HPDE6-E6E7 (cell line): ENCODE results near the gene VAV2.
"Not testable (repeated sequence)": the region's sequence is repeated elsewhere in the genome, so short reads cannot be mapped to it uniquely, and the experiment has no call there.

Source experiments
- DNase-seq: peaks from one replicate; pipeline ENCODE4 v3.0.0; 2011; ENCODE audit warnings: missing footprints; ENCODE audit errors: extremely low spot score

Gene VAV2

DNA sequence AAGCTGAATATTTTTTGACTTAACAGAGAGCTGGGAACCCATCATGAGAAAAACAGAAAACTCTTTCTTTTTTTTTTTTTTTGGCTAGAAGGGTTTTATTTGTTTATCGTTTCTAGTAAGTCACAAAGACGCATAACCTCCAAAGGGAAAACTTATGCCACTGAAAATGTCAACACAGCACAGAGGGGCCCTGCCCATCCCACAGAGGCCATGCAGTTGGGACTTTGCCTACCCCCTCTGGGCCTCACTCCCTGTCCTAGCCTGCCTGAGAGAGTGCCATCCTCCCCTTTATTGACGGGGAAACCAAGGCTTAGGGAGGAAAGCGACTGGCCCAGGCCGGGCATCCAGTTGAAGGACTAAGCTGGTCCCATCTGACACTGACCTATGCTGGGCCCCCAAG lies 74.7 kb downstream of the VAV2 start:
- DNase-seq, result no peak

DNA sequence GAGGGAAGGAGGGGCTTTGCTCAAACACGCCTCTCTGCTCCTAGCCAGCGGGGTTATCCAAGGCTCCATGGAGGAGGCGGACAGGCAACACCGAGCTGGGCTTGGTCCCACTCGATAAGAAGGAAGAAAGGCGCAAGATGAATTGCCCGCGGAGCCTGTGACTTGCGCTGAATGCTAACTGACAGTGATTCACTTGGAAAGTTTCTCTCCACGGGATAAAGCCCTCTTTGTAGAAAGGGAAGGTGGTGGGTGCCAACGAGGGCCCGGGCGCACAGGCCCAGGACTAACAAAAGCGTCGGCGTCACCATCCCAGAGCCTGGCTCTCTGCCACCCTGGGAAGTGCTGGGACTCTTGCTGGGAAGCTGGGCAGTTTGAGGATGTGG lies 76.0 kb downstream of the VAV2 start:
- no peak for DNase-seq

DNA sequence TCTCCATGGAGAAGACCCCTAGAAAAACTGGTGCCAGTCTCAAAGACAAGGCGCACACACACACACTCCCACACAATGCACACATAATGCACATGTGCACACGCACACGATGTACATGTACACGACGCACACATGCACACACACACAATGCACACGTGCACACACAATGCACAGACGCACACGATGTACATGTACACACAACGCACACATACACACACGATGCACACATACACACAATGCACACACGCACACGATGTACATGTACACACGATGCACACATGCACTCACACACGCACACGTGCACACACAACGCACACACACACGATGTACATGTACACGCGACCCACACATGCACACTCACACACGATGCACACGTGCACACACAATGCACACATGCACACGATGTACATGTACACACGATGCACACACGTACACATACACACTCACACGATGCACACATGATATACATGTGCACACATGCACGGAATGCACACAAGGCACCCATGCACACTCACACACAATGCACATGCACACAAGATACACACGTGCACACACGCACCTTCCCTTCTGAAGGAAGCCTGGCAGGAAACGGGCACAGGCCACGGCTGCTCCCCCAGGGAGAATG lies 76.5 kb downstream of the VAV2 start:
- no peak for DNase-seq

DNA sequence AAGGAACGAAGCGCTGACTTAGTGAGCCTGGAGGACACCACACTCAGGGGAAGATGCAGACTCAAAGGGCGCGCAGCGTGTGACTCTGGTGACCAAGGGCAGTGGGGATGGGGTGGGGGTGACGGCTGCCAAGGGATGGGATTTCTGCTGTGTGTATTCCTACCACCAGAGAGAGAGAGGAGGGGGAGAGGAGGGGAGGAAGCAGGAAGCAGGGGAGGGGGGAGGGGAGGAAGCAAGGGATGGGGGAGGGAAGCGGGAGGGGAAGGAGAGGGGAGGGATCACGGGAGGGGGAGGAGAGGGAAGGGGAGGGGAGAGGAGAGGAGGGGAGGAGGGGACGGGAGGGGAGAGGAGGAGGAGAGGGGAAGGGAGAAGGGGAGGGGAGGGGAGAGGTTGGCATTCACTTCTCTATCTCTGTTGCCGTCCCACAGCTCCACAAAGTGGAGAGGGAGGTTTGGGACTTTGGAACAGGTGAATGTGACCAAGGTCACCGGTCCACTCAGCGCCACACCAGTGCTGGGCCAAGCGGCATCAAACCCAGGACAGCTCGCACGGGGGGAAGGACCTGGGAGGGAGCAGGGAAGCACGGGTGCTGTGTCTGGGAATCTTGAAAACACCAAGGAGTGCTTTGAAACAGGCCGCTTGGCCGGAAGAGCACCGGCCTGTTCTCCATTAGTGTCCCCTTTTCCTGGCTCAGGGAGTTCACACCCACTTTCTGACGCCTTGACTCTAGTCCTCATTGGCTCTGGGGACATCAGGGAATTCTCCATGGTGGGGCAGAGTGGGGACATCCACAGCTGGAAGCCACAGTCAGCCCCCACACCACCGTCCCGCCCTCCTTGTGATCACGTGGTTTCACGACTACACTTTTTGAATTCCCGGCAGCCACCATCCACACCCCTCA lies 77.4 kb downstream of the VAV2 start:
- DNase-seq, result no peak

DNA sequence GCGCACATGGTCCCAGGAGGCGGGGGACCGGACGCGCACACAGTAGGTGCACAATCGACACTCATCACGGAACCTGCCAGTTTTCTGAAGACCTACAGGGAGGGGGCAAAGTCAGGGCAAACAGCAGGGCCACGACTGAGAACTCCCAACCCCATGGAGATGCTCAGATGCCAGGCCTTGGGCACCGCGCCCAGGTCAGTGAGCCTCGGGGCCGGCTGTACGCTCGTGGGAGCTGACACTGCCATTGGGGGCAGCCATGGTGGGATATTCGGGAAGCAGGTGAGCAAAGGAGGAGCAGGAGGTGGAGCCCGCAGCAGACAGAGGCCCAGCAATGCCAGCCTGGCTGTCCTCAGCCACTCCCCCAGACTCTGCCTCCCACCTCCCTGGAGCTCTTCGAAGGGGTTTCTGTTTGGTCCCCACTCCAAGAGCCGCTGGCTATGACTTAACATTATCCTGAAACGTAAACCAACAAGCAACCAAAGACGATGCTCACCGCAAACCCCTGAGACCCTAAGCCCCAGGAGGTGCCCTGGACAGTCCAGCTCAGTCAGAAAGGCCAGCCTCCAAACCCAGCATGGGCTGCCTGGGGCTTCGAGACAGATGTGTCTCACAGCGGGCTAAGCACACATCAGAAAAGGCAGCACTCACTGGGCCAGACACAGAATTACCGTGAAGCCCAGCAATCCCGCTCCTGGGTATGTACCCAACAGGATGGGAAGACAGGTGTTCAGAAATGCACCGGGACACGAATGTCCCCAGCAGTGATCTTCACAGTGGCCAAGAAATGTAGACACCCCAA lies 78.4 kb downstream of the VAV2 start:
- DNase-seq, result no peak

DNA sequence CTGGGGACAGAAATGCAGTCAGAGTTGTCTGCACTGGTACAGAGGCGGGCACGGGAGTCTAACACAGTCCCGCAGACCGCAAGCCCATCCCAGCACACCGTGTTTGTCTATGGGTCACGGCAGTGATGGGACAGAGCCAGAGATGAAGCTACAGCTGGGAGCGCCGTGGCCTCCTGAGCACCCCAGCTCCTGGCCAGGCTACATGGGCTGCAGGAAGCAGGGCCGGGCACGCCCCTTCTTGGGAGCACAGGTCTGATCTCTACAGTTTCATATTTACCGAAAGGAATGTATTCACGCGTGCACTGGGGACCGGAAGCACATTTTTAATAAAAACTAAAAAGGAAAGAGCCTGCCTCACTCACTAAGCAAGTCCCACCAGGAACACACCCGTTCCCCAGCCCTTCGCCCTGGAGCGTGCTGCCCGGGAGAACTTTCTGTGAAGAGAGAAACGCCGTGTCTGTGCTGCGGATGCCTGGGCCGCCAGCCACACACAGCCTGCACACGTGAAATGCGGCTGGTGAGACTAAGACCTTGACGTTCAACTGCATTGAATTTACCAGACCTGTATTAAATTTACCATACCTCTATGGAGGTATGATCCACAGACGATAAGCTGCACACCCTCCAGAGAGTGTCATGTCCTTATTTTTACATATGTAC lies 81.1 kb downstream of the VAV2 start:
- DNase-seq, result no peak

DNA sequence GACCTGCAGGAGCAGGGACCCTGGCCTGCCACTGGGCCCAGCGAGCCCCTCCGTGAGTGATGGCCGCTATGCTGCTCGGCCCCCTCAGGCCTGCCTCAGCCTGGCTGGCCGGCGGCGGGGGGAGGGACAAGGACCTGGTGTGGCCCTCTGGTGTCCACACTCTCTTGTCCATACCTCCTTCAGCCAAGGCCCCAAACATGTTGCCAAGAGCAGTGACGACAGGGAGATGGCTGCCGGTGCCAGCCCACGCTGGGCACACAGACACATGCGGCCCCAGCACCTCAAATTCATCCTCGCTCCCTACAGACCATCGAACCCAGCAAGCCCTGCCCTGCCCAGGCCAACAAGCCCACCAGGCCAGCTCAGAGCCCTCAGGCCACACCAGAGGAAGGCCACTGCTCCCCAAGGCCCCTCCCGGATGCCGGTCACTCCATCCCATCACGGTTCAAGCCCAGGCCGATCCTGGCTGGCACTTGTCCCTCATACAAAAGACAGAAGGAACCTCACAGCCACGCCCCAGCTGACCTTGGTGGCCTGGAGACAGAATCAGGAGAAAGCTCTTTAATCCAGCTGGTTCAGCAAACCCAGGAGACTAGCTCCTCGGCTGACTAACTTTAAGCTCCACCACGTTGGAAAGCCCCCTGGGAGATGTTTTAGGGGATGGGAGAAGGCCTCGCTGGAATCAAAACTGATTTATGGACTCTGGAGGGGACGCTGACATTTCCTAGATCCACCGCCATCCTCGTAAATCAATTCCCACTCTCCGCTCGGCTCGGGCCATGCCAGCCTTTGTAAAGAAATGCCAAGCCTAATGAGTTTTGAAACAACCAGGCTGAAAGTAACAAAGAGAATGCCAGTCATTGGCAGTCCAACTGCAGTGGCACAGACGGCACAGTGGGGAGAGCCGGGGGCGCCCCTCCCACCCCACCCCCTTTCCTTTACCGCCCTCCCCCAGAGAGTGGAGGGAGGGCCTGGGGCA lies 84.9 kb downstream of the VAV2 start:
- no peak for DNase-seq

DNA sequence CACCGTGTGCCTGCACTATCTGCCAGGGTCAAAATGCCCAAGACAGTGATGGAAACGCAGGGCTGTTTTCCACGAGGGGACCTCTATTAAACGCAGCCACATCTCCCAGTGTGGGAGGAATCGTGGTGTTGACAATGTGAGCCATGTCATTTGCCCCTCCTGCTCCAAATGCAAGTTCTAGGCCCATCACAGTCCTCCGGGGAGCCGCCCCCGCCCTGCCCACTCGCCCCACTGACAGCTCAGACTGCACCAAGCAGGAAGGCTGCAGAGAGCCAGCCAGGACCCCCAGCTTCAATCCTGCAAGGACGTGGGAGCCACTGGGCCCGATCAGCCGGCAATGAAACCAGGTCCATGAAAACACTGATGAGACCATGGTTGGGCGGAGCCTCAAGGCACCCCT lies 85.9 kb downstream of the VAV2 start:
- DNase-seq, result no peak

DNA sequence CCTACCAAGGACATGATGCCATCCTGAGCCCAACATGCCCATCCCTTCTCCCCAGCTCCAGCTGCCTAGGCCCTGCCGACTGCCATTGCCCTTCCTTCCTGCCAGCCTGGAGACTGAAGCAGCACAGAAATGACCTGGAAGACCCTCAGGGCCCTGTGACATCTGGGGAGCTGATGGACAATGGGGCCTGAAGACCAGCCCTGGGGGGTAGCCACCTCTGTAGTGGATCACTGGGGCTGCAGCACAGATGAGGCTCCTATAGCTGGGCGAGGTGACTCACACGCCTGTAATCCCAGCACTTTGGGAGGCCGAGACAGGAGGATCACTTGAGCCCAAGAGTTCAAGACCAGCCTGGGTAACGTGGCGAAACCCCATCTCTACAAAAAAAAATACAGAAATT lies 86.6 kb downstream of the VAV2 start:
- no peak for DNase-seq

DNA sequence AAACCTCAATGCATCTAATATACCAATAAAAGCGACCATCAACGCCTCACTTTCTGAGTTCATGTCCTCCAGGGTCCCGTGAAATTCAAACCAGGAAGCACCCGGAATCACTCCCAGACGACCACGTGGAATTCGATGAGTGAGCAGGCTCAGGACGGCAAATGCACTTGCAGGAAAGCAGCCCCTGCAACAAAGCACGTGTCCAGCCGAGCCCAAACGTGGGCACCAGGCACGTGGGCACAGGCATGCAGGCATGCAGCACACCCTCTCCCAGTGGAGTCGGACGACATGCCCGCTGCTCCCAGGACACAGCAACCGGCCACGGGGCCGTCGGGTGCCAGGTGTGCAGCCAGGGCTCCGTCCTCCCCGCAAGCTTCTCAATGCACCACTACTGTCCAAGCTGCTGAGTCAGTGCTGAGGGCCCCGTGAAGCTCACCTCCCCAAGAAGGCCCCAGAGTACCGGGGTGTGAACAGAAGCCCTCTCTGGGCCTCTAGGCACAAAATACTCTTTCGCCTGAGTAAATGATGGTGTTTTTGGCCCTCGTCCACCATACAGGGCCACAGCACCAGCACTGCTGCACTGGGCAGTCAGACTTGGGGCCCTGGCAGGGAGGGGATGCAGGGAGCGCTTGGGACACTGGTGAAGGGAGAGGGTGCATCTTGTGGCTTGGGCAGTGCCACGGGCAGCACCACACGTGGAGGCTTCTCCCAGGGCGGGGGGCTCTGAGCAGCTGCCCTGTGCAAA lies 87.6 kb downstream of the VAV2 start:
- DNase-seq, result no peak

DNA sequence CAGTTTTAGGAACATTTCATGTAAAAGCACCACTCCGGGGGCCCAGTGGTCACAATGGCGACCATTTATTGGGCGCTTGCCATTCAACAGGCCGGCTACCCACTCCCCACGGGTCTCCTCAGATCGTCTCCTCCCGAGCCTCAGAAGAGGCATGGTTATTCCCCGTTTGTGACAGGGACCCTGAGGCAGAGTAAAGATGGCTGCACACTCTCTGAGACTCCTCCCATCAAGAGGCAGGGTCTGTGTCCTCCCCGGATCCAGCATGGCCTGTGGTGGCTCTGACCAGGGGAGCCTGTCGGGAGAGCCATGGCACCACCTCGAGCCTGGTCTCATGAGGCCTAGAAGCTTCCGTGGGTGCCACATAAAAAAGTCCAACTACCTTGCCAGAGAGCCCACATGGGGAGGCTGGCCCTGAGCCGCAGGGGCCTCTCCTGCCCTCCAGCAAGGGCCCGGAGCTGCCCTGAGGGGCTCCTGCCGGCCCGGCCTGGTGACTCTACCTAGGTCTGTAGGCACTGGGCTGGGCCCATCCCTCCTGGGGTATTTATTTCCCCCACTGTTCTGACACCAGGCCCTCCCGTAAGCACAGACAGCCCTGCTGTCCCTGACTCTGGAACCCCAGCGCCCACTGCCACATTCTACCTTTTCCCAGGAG lies 90.8 kb downstream of the VAV2 start:
- no peak for DNase-seq

DNA sequence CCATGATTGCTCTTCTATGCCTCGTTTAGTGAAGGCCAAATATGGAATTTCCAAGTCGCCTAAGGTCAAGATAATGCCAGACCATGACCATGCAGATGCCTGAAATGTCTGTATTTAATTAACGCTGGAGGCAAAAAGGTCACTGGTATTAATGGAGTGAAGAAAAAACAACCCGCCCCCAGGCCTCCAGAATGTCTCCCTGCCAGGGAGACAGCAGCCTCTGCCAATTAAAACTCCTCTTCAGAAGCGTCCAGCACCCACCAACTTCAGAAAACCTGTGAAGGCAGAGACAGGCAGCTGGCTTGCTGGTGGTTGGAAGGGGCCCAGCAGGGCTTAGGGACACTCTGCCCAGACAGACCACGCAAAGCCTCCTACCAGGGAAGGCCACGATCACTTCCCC lies 94.4 kb downstream of the VAV2 start:
- DNase-seq, result no peak

DNA sequence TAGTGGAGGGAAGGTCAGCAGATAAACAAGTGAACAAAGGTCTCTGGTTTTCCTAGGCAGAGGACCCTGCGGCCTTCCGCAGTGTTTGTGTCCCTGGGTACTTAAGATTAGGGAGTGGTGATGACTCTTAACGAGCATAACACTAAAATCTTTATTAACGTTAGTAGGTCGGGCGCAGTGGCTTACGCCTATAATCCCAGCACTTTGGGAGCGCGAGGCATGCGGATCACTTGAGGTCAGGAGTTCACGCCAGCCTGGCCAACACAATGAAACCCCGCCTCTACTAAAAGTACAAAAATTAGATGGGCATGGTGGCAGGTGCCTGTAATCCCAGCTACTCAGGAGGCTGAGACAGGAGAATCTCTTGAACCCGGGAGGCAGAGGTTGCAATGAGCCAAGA lies 96.1 kb downstream of the VAV2 start:
- DNase-seq, result not testable (repeated sequence)

DNA sequence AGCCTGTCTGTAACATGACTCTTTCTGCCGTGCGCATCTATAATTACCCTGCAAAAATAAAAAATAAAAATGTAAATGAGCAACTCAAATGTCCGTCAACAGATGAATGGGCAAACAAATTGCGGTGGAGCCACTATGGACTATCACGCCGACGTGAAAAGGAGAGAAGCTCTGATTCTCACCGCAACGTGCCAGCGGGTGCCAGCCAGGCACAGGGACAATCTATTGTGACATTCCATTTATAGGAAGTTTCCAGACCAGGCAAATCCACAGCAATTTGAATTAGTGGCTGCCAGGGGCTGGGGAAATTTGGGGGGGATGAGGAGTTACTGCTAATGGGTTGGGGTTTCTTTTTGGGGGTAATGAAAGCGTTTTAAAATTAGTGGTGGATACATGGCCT lies 96.8 kb downstream of the VAV2 start:
- DNase-seq, result no peak

DNA sequence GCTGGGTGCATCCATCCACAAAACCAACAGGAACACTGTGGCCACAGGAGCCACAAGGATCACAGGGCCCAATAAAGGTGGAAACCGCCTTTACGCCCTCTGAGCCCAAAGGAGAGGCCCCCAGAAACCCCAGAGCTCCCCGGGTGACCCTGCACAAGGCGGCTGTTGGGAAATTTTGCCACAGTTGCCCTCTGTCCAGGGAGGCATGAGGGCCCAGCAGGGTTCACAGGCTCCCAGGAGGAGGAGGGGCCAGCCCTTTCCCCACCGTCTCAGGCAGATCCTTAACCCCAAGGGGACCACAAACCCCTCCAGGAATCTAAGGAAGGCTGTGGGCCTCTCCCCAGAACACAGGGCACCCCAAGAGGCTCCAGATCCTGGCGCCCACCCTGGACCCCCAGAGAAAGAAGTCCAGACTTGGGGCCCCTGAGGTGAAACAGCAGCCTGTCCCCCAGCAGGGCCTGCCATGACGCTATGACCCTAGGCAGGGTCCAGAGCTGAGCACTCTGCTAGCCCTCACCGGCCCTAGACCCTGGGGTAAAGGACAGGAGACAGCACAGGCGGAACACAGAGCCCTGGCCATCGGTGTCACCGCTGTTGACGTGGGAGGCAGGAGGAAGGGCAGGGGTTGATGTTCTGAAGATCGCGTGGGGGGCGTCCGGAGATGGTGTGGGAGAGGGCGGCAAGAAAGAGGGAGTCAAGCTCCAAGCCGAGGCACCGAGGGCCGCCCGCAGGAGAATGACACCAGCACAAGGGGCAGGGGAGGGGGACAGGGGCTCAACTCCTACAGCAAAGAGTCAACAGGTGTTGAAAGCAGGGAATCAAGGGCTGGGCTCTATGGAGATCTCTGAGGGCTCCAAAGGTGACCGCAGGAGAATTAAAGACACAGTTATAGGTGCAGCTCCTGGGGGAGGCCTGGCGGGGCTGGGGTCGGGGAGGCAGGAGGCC lies 97.5 kb downstream of the VAV2 start:
- no peak for DNase-seq

DNA sequence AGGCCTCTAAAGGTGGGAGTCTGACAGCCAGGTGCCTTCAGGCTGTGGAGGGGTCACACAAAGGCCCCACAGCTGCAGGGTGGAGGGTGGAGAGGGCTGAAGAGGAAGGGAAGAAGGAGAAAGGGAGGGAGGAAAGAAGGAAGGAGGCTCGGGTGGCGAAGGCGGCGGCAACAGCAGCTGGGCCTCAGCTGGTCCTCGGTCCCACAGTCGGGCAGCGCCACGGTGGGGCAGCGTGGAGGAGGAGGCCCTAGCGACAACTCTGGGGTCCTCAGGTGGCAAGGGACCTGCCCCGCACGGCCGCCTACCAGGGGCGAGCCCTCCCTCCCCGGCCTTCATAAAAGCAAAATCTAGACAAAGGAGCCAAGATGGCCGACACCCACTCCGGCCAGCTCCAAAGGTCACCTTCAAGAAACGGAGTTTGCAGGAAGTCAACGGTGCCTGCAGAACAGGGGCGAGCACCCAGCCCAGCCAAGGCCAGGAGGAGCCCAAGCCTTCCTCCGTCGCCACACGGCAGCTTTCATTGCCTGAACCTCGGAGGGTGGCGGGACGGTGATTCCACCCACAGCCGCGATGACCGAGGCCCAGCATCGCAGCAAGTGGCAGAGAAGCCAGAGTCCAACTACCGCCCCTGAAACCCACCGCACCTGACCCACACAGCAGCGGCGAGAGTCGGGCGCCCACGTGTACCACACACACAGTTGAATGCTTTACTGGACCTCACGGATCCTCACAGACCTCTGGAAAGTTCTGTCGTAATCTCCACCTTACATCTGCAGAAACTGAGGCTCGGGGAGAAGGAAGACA lies 98.7 kb downstream of the VAV2 start:
- DNase-seq, result no peak

DNA sequence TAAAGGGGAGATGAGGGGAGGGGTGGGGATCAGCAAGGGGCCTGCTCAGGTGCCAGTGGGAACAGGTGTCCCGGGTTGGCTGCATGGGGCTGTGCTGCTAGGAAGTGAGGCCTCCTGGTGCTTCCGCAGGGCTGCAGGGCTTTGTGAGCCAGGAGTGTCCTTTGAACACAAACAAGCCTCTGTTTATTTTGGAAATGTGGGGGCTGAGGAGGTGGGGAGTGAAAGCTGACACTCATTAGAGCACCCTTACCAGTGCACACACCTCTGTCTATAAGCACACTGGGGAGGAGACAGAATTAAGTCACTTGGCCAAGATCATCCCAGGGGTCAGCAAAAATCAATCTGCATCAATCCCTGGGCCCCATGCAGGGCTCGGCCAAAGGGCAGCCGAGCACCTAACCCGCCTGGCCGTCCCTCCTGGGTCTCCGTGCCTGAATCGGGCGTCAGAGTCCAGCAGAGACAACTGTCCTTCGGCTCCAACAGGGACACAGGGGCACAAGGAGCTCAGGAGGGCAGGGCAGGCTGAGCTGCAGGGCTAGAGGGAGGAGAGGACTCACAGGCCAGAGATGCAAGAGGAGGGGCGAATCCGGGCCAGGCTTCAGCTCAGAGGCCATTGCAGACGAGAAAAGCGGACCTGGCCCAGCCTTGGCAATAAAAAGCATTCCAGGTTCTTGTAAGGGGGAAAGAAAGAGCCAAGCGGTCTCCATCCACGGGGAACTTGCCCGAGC lies 99.8 kb downstream of the VAV2 start:
- DNase-seq, result no peak
